Duodenal mucosa (tissue), 2 donors: Measurements from ENCODE around the gene LMX1A.

Source experiments
- H3K27ac ChIP-seq: one replicate; pipeline ENCODE4 v1.7.0; 2013; ENCODE audit warnings: low read depth, low read length
- H3K27me3 ChIP-seq, 2 donors: one replicate each; pipeline ENCODE4 v1.7.0; 2013; ENCODE audit warnings: low read length in 2 of 2, control low read depth in 1 of 2; ENCODE audit not compliant: insufficient read depth in 2 of 2, control insufficient read depth in 1 of 2
- H3K36me3 ChIP-seq, 2 donors: one replicate each; pipeline ENCODE4 v1.7.0; 2013; ENCODE audit warnings: low read length in 2 of 2, control low read depth in 1 of 2; ENCODE audit not compliant: insufficient read depth in 2 of 2, control insufficient read depth in 1 of 2
- H3K4me1 ChIP-seq, 2 donors: one replicate each; pipeline ENCODE4 v1.7.0; 2013; ENCODE audit warnings: low read length in 2 of 2, control low read depth in 1 of 2; ENCODE audit not compliant: insufficient read depth in 2 of 2, control insufficient read depth in 1 of 2
- H3K4me3 ChIP-seq, 2 donors: one replicate each; pipeline ENCODE4 v1.7.0; 2013; ENCODE audit warnings: low read length in 2 of 2, low read depth in 1 of 2
- H3K9ac ChIP-seq, 2 donors: one replicate each; pipeline ENCODE4 v1.7.0; 2013; ENCODE audit warnings: low read length in 2 of 2, low read depth in 1 of 2
- H3K9me3 ChIP-seq, 2 donors: one replicate each; pipeline ENCODE4 v1.7.0; 2013; ENCODE audit warnings: low read length in 2 of 2, control low read depth in 1 of 2; ENCODE audit not compliant: control insufficient read depth in 1 of 2

LMX1A gene

DNA sequence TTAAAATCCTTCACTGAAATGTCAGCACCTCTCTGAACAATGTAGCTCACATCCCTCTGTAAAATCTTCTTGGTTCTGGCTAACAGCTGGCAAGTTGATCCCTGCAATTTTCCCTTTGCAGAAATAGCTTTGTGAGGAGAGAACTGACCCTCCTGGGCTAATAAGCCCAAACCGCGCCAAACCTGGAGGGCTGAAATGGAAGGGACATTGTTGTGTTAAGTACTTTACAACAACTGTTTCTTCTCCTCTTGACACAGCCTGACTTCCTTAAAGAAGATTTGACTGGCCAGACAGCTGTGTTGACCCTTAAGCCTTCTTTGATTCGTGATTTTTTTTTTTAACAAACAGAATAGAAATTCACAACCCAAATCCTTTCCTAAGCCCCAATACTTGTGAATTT is 5.7 kb downstream of the LMX1A start:
- Histone ChIP-seq H3K27ac (no peak overlapping the region), H3K27me3 (peaks cover 68 to 96% of the 10 kb centered on the region in 2 donors), H3K36me3 (no peaks in the 10 kb centered on the region), H3K4me1 (peaks cover 15 to 17% of the 10 kb centered on the region in 2 donors), H3K4me3 (no peak overlapping the region), H3K9me3 (no peaks in the 10 kb centered on the region), H3K9ac (no peak overlapping the region)

DNA sequence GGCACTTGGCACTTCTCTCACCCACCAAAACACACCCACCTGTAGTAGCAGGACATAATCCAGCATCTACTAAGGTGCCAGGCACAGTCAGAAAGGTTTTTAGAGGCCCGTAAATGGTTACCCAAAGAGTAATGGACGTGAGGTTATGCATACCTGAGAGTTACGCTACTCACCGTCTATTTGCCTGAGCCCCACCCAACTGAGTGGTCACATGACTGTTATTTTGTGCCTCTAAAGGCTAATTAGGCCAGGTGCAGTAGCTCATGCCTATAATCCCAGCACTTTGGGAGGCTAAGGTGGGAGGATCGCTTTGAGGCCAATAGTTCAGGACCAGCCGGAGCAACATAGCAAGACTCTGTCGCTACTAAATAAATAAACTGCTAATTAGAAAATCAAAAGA is 11.0 kb downstream of the LMX1A start:
- Histone ChIP-seq H3K4me3 (no peak overlapping the region), H3K36me3 (no peaks in the 10 kb centered on the region), H3K9me3 (no peaks in the 10 kb centered on the region), H3K27me3 (peaks cover 40 to 64% of the 10 kb centered on the region in 2 donors), H3K9ac (no peak overlapping the region), H3K4me1 (no peaks in the 10 kb centered on the region), H3K27ac (no peak overlapping the region)

DNA sequence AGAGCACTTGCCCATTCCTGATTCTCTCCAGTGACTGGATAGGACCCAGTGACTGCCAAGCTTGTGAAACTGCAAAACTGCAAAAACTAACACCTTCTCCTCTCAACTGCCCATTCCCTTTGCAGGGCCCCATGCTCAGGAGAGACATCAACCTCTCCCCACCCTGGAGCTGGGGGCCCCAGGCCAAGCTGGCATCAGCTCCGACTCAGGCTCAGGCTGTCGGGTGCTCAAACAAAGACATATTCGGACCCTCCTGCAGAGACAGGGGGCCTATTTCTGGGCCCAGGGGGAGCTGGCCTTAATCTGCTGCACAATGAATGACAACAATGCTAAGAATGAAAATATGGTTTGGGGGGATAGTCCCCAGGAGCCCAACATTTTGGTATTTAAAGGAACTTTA is 11.8 kb downstream of the LMX1A start:
- H3K9me3 ChIP-seq: no peaks in the 10 kb centered on the region
- H3K4me3 ChIP-seq: no peak overlapping the region
- H3K27me3 ChIP-seq: peaks cover 40 to 56% of the 10 kb centered on the region in 2 donors
- no peak overlapping the region for H3K27ac ChIP-seq
- H3K4me1 ChIP-seq: no peaks in the 10 kb centered on the region
- H3K9ac ChIP-seq: no peak overlapping the region
- no peaks in the 10 kb centered on the region for H3K36me3 ChIP-seq

DNA sequence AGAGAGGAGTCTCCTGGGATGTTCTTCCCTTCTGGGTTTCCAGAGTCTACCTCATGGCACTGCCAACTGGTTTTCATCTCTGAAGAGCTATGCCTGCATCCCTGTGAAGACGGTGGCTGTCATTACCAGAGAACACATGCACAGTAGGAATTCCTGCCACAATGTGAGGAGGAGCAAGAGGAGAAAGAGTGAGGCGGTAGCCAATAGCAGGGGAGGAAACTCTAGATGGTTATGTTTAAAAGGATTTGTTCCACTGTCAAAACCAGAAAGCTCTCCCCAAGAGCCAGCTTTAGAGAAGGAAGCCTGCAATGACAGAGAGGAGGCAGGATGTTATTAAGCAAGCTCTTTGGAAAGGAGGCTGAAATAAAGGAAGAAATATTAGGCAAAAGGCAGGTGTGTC is 12.3 kb downstream of the LMX1A start:
- H3K27me3 ChIP-seq: peaks cover 40 to 51% of the 10 kb centered on the region in 2 donors
- H3K4me3 ChIP-seq: no peak overlapping the region
- no peak overlapping the region for H3K9ac ChIP-seq
- H3K36me3 ChIP-seq: no peaks in the 10 kb centered on the region
- H3K9me3 ChIP-seq: no peaks in the 10 kb centered on the region
- no peak overlapping the region for H3K27ac ChIP-seq
- no peaks in the 10 kb centered on the region for H3K4me1 ChIP-seq

DNA sequence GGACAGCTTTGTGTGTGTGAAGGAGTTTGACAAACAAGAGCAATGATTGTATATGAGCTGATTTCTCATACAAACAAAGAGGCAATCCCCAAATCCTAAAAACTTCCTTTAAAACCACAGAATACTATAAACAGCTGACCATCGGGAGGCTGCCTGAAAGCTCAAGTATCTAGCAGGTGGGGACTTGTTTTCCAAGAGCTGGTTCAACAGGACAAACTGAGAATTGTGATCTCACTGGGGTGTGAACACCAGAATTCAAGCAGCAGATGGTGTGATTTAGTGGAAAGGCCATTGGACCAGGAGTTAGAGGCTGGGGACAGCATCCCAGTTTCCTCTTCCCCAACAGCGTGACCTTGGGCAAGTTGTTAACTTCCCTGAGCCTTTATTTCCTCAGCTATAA is 13.9 kb downstream of the LMX1A start:
- Histone ChIP-seq H3K4me3 (no peak overlapping the region), H3K4me1 (no peaks in the 10 kb centered on the region), H3K27ac (no peak overlapping the region), H3K9me3 (no peaks in the 10 kb centered on the region), H3K27me3 (peaks cover 31 to 35% of the 10 kb centered on the region in 2 donors), H3K9ac (no peak overlapping the region), H3K36me3 (no peaks in the 10 kb centered on the region)

DNA sequence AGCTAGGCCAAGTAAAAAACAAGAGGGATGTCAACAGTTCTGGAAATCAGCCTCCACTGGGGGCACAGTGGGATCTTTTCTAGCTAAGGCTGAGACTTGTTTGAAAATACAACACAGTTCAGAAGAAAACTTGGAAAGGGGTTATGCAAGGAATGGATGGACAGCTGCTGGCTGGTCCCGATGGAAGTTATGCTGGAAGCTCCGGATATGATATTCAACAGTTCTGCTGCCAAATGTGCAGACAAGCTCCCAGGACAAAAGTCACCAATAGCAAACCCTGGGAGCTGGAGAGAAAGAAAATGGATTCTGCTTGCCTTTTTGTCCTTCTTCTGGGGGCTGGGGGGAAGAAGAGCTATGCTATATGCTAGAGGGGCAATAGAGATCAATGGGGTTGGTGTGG is 14.3 kb downstream of the LMX1A start:
- Histone ChIP-seq H3K9ac (no peak overlapping the region), H3K9me3 (no peaks in the 10 kb centered on the region), H3K27ac (no peak overlapping the region), H3K4me1 (no peaks in the 10 kb centered on the region), H3K36me3 (no peaks in the 10 kb centered on the region), H3K27me3 (peaks cover 28 to 31% of the 10 kb centered on the region in 2 donors), H3K4me3 (no peak overlapping the region)

DNA sequence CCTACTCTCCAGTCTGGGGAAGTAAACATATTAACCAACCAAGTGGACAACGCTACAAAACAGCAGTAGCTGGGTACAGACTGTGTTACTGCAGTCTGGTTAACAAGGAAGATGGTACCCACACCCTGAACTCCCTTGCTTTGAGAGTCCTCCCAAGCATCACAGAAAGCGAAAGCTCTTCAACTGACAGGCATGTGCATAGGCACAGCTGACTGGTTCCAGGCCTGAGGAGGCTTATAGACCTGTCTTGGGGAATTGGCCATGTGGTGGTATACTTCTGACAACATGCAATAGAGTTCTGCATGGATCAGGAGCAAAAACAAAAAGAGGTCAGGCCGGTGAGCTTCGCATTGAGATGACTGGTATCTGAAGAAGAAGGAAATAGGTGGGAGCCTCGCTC is 17.4 kb downstream of the LMX1A start:
- H3K9me3 ChIP-seq: no peaks in the 10 kb centered on the region
- no peak overlapping the region for H3K9ac ChIP-seq
- no peak overlapping the region for H3K4me3 ChIP-seq
- no peaks in the 10 kb centered on the region for H3K36me3 ChIP-seq
- H3K4me1 ChIP-seq: no peaks in the 10 kb centered on the region
- H3K27me3 ChIP-seq: peaks cover 2 to 6% of the 10 kb centered on the region in 2 donors
- no peak overlapping the region for H3K27ac ChIP-seq

DNA sequence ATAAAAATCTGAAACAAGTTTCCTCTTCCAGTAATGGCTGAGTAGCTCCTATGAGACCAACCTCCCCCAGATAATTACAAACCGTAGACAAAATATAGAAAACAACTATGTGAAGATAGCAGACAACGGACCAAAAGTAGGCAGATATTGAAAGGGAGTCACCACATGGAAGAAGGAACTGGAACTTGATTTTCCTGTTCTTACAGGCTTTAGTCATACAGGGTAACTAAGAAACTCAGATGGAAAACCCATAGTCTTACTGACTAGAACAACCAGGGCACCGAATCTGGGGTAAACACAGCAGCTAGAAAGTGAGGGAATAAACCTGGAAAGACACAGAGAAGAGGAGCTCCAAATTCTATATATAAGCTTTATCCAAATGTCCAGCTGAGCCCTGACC is 26.0 kb downstream of the LMX1A start:
- H3K36me3 ChIP-seq: no peaks in the 10 kb centered on the region
- peaks cover 4 to 10% of the 10 kb centered on the region in 2 donors for H3K27me3 ChIP-seq
- H3K9ac ChIP-seq: no peak overlapping the region
- H3K4me3 ChIP-seq: no peak overlapping the region
- no peak overlapping the region for H3K27ac ChIP-seq
- no peaks in the 10 kb centered on the region for H3K9me3 ChIP-seq
- H3K4me1 ChIP-seq: no peaks in the 10 kb centered on the region

DNA sequence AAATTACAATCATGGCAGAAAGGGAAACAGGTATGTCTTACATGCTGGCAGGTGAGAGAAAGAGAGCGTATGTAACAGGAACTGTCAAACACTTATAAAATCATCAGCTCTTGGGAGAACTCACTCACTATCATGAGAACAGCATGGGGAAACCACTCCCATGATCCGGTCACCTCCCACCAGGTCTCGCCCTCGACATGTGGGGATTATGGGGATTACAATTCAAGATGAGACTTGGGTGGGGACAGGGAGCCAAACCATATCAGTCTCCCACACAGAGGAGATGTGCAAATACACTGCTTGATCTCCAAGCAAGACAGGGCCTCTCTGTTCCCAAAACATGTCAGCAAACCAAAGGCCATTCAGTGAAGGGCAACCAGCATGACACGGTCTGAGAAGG is 27.4 kb downstream of the LMX1A start:
- Histone ChIP-seq H3K4me1 (no peaks in the 10 kb centered on the region), H3K9me3 (no peaks in the 10 kb centered on the region), H3K9ac (no peak overlapping the region), H3K27me3 (peaks cover 4 to 10% of the 10 kb centered on the region in 2 donors), H3K27ac (no peak overlapping the region), H3K36me3 (no peaks in the 10 kb centered on the region), H3K4me3 (no peak overlapping the region)

DNA sequence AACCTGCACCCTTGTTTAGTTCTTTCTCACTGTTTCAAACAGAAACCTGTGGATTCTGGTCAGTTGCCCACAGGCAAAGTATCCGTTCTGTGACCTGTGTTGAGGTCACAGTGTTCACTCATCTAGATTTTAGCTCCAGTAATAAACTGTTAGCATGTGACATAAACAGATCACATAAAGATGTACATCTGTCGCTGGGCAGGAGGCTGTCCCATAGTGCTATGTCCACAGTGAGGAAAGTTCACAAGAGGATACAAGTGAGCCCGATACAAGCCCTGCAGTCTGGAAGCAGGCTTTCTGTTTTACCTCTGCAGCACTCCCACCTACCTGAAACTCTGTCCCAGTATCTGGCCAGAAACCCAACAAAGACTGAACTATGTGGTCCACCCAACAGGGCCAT is 28.4 kb downstream of the LMX1A start:
- H3K9me3 ChIP-seq: no peaks in the 10 kb centered on the region
- H3K4me3 ChIP-seq: no peak overlapping the region
- H3K27me3 ChIP-seq: peaks cover 8 to 10% of the 10 kb centered on the region in 2 donors
- H3K9ac ChIP-seq: no peak overlapping the region
- H3K4me1 ChIP-seq: no peaks in the 10 kb centered on the region
- no peak overlapping the region for H3K27ac ChIP-seq
- no peaks in the 10 kb centered on the region for H3K36me3 ChIP-seq

DNA sequence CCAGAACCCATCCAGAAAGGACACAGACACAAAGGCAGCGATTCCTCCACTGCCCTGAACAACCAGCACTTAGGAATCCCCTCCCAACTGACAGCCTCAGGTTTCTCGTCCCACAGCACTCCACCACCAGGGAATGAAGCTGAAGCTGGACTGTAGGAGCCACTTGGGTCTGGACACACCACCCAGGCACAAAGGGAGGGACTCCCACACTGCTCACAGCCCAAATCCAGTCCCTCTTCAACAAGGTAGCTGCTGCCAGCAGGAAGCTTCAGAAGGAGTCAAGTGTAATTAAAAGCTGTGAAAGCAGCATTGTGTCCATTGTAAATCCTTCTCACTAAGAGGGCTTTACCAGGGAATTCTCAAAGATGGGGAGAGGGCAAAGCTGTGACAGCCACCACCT is 29.0 kb downstream of the LMX1A start:
- H3K4me1 ChIP-seq: no peaks in the 10 kb centered on the region
- no peaks in the 10 kb centered on the region for H3K36me3 ChIP-seq
- H3K9ac ChIP-seq: no peak overlapping the region
- no peak overlapping the region for H3K27ac ChIP-seq
- H3K27me3 ChIP-seq: peaks cover 8 to 10% of the 10 kb centered on the region in 2 donors
- H3K4me3 ChIP-seq: no peak overlapping the region
- no peaks in the 10 kb centered on the region for H3K9me3 ChIP-seq
